A549 (cell line): ENCODE data around the gene BCKDK. TPM values are rescaled to one million over a fixed set of nuclear protein-coding genes. Genes with fewer than 3 reads are reported as not detected.
A peak's percentile ranks its signal among the peaks of the same experiment; 100 is the strongest.

Source experiments
- ATAC-seq, 2 experiments: fragments of 200-7000 bp in 1 of 2; fragments of >200 bp in 1 of 2; cut with Nextera tagmentation in 1 of 2; cut with Tn5 transposase in 1 of 2; 3 replicates each; pipeline versions ENCODE4 v1.8.0 to v1.9.1; 2018 to 2020; ENCODE audit warnings: mild to moderate bottlenecking in 1 of 2, moderate library complexity in 1 of 2
- CTCF ChIA-PET: fragments of 300-600 bp; sonication (Branson Sonifier 250); formaldehyde crosslinking; extraction: SDS; loops from one replicate; lab custom pipeline; 2021; ENCODE audit warnings: antibody characterized with exemption, inconsistent platforms; lab: Yijun Ruan, JAX
- POLR2A ChIA-PET: fragments of 350-600 bp; formaldehyde crosslinking; extraction: SDS; loops from one replicate; lab custom pipeline; 2021; ENCODE audit warnings: antibody characterized with exemption, inconsistent platforms; lab: Yijun Ruan, JAX
- DNase-seq, 2 experiments: peaks; one replicate each; pipeline versions ENCODE4 v3.0.0 to v3.0.0-alpha.2; 2011 to 2016; ENCODE audit warnings: low read depth in 1 of 2, low spot score in 1 of 2
- FAIRE-seq: peaks from 2 replicates; lab custom pipeline; 2011; peaks lifted over from hg19 to GRCh38; lab: Jason Lieb, UNC
- H3K27ac ChIP-seq, 2 experiments: fragments of >200 bp; sonication (Bioruptor Twin); formaldehyde crosslinking; 3 replicates each; pipeline ENCODE4 v1.5.1; 2016 to 2017
- H3K4me1 ChIP-seq: fragments of >200 bp; sonication (Bioruptor Twin); formaldehyde crosslinking; 3 replicates; pipeline ENCODE4 v1.6.1; 2016
- H3K4me2 ChIP-seq: fragments of >200 bp; sonication (Bioruptor Twin); formaldehyde crosslinking; 3 replicates; pipeline ENCODE4 v1.6.1; 2016
- H3K4me3 ChIP-seq: fragments of >200 bp; sonication (Bioruptor Twin); formaldehyde crosslinking; 3 replicates; pipeline ENCODE4 v1.5.1; 2016
- H3K9me3 ChIP-seq: fragments of >200 bp; sonication (Bioruptor Twin); formaldehyde crosslinking; 3 replicates; pipeline ENCODE4 v1.6.1; 2016
- CHD4 ChIP-seq: fragments of 200-600 bp; sonication (generic); IDR thresholded peaks from 2 replicates; pipeline ENCODE4 v1.6.1; 2016; ENCODE audit warnings: antibody characterized with exemption, mild to moderate bottlenecking, borderline replicate concordance
- EHMT2 ChIP-seq: fragments of 200-600 bp; sonication (generic); IDR thresholded peaks from 2 replicates; pipeline ENCODE4 v1.6.1; 2016; ENCODE audit warnings: antibody characterized with exemption, low read depth, mild to moderate bottlenecking, moderate library complexity
- ELK1 ChIP-seq: fragments of 150-350 bp; IDR thresholded peaks from 2 replicates; pipeline ENCODE4 v1.6.1; 2014; ENCODE audit warnings: low read depth, mild to moderate bottlenecking, low read length
- ESRRA ChIP-seq: fragments of 150-350 bp; IDR thresholded peaks from 2 replicates; pipeline ENCODE4 v1.6.1; 2014; ENCODE audit warnings: mild to moderate bottlenecking, low read length, borderline replicate concordance
- FOSB ChIP-seq: fragments of 250-450 bp; sonication (Bioruptor Pico); IDR thresholded peaks from 2 replicates; pipeline ENCODE4 v1.5.0; 2020; ENCODE audit warnings: mild to moderate bottlenecking, moderate library complexity
- HDAC2 ChIP-seq: fragments of 200-600 bp; sonication (generic); IDR thresholded peaks from 2 replicates; pipeline ENCODE4 v1.6.1; 2016
- MAZ ChIP-seq: fragments of 150-350 bp; IDR thresholded peaks from 2 replicates; pipeline ENCODE4 v1.6.1; 2014; ENCODE audit warnings: antibody characterized with exemption, low read depth, low read length, borderline replicate concordance
- NPAS2 ChIP-seq: fragments of 250-450 bp; sonication (Bioruptor Pico); IDR thresholded peaks from 2 replicates; pipeline ENCODE4 v1.8.0; 2022; ENCODE audit warnings: mild to moderate bottlenecking, moderate library complexity, borderline replicate concordance
- POLR2A ChIP-seq: IDR thresholded peaks from 2 replicates; pipeline ENCODE4 v1.6.1; 2012; ENCODE audit warnings: mild to moderate bottlenecking, low read length
- RARB ChIP-seq: fragments of 250-450 bp; sonication (Bioruptor Pico); IDR thresholded peaks from 2 replicates; pipeline ENCODE4 v1.8.0; 2021; ENCODE audit warnings: mild to moderate bottlenecking, moderate library complexity
- SMC3 ChIP-seq: fragments of >200 bp; sonication (Bioruptor Twin); formaldehyde crosslinking; IDR thresholded peaks from 3 replicates; pipeline ENCODE4 v1.6.1; 2018; ENCODE audit warnings: inconsistent platforms
- ZFP36 ChIP-seq: fragments of 450-650 bp; IDR thresholded peaks from 2 replicates; pipeline ENCODE4 v1.6.1; 2014; ENCODE audit warnings: borderline replicate concordance; ENCODE audit not compliant: partially characterized antibody
- ZNF302 ChIP-seq: fragments of 250-450 bp; sonication (Bioruptor Pico); IDR thresholded peaks from 2 replicates; pipeline ENCODE4 v1.9.0; 2021; ENCODE audit warnings: inconsistent platforms, mild to moderate bottlenecking, moderate library complexity
- ZSCAN20 ChIP-seq: fragments of 250-450 bp; sonication (Bioruptor Pico); IDR thresholded peaks from 2 replicates; pipeline ENCODE4 v1.8.0; 2022; ENCODE audit warnings: mild to moderate bottlenecking, moderate library complexity
- WGBS: methylation state at CpG from one replicate; pipeline ENCODE4 v1.1.6; 2017; ENCODE audit errors: missing lambda C conversion rate; 5-methylcytosine and 5-hydroxymethylcytosine counted together
- polyA plus RNA-seq, 4 experiments: library from polyadenylated mRNA; depleted of rRNA in 3 of 4; stranded (reverse); fragments of >200 nt; fragmentation: RNase III in 1 of 4; extraction: RNeasy Plus Mini Kit Qiagen cat#74134 plus additional on column Dnase treatment in 1 of 4; gene quantifications; 2 replicates in 3 of 4; 3 replicates in 1 of 4; pipeline ENCODE4 v1.2.3, GENCODE V29; 2011 to 2017
- TF ChIP-seq, protein P1 (sequence below): fragments of 250-450 bp; sonication (Bioruptor Pico); IDR thresholded peaks from 2 replicates; pipeline ENCODE4 v1.5.0; 2020; ENCODE audit warnings: low read depth, mild to moderate bottlenecking, moderate library complexity
- TF ChIP-seq, protein P2 (sequence below): IDR thresholded peaks from 2 replicates; pipeline ENCODE4 v1.6.1; 2012; ENCODE audit warnings: low read depth, borderline replicate concordance
- TF ChIP-seq, protein P3 (sequence below): fragments of 200-600 bp; sonication (generic); IDR thresholded peaks from 2 replicates; pipeline ENCODE4 v1.6.1; 2016; ENCODE audit warnings: antibody characterized with exemption, mild to moderate bottlenecking, moderate library complexity

The BCKDK gene
- polyA plus RNA-seq, 2 of the 4 experiments (the other 2 are of a cell fraction) = 20.7 to 36.7 TPM

DNA sequence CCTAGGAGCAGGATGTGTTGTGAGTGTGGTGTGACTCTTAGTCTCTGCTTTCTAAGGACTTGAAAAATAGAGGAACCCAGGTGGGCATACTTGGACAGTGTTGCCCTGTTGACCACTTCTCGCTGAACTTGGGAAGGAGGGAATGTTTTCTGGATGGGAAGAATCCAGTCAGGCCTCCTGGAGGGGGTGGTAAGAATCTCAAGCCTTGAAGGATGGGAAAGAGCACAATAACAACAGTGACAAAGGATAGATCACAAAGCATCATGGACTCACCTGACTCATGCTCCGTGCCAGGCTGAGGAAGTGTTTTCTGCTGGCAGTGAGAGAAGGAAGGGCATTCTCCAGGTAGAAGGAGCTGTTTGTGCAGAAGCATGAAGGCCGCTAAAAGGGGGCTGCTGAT lies 17.7 kb downstream of the BCKDK start:
- CTCF ChIA-PET = interaction anchor here (1.0 to 20.3 kb wide), 4 partner anchors 9 to 172 kb away, joined by 3 to 166 read pairs (median 4); no protein-coding TSS in a partner anchor
- FAIRE-seq = no peak

DNA sequence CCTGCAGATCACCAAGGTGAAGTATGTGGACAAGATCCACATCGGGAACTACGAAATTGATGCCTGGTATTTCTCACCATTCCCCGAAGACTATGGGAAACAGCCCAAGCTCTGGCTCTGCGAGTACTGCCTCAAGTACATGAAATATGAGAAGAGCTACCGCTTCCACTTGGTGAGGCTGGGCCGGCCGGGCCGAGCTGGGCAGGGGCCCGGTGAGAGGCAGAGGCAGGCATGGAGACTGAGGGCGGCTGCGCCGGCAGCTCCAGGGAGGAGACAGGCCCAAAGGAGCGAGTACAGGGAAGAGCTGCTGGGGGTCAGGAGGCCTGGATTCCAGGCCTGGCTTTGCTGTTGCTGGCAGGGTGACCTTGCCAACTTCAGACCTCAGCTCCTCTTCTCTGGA lies 19.0 kb downstream of the BCKDK start:
- no peaks in the 10 kb centered on the region for H3K4me1 ChIP-seq
- ChIA-PET CTCF (interaction anchor here (0.9 to 20.3 kb wide), 6 partner anchors 8 to 174 kb away, joined by 3 to 166 read pairs (median 7); partner anchors contain the start of genes HSD3B7 and PRSS8), POLR2A (interaction anchor here (2.8 to 5.3 kb wide), 2 partner anchors 10 to 15 kb away, joined by 9 to 31 read pairs; partner anchors contain the start of gene KAT8)
- H3K27ac ChIP-seq = no peak overlapping the region
- H3K4me3 ChIP-seq = no peak overlapping the region
- FAIRE-seq (no peak), DNase-seq (no peak), ATAC-seq (no peak)
- no peaks in the 10 kb centered on the region for H3K9me3 ChIP-seq
- TF ChIP-seq RARB (CRISPR knock-in tag) = no peak
- no peak for TF ChIP-seq ZFP36
- no peak for TF ChIP-seq ESRRA
- TF ChIP-seq, protein P1, sequence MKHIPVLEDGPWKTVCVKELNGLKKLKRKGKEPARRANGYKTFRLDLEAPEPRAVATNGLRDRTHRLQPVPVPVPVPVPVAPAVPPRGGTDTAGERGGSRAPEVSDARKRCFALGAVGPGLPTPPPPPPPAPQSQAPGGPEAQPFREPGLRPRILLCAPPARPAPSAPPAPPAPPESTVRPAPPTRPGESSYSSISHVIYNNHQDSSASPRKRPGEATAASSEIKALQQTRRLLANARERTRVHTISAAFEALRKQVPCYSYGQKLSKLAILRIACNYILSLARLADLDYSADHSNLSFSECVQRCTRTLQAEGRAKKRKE (CRISPR knock-in tag) = no peak
- no peak for TF ChIP-seq ELK1
- TF ChIP-seq POLR2A = no peak
- no peak for TF ChIP-seq ZSCAN20 (CRISPR knock-in tag)
- TF ChIP-seq, protein P2, sequence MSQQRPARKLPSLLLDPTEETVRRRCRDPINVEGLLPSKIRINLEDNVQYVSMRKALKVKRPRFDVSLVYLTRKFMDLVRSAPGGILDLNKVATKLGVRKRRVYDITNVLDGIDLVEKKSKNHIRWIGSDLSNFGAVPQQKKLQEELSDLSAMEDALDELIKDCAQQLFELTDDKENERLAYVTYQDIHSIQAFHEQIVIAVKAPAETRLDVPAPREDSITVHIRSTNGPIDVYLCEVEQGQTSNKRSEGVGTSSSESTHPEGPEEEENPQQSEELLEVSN = no peak
- no peak for TF ChIP-seq ZNF302 (CRISPR knock-in tag)
- no peak for TF ChIP-seq SMC3
- no peak for TF ChIP-seq CHD4
- no peak for TF ChIP-seq FOSB (CRISPR knock-in tag)
- TF ChIP-seq, protein P3, sequence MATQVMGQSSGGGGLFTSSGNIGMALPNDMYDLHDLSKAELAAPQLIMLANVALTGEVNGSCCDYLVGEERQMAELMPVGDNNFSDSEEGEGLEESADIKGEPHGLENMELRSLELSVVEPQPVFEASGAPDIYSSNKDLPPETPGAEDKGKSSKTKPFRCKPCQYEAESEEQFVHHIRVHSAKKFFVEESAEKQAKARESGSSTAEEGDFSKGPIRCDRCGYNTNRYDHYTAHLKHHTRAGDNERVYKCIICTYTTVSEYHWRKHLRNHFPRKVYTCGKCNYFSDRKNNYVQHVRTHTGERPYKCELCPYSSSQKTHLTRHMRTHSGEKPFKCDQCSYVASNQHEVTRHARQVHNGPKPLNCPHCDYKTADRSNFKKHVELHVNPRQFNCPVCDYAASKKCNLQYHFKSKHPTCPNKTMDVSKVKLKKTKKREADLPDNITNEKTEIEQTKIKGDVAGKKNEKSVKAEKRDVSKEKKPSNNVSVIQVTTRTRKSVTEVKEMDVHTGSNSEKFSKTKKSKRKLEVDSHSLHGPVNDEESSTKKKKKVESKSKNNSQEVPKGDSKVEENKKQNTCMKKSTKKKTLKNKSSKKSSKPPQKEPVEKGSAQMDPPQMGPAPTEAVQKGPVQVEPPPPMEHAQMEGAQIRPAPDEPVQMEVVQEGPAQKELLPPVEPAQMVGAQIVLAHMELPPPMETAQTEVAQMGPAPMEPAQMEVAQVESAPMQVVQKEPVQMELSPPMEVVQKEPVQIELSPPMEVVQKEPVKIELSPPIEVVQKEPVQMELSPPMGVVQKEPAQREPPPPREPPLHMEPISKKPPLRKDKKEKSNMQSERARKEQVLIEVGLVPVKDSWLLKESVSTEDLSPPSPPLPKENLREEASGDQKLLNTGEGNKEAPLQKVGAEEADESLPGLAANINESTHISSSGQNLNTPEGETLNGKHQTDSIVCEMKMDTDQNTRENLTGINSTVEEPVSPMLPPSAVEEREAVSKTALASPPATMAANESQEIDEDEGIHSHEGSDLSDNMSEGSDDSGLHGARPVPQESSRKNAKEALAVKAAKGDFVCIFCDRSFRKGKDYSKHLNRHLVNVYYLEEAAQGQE = no peak
- TF ChIP-seq NPAS2 (CRISPR knock-in tag) = no peak
- WGBS = 92% methylated on average over 10 of the region's 13 CpGs
- H3K4me2 ChIP-seq = no peak overlapping the region

More for the DNA sequence above, 17.7 kb downstream of the BCKDK start:
- no peak overlapping the region for H3K4me2 ChIP-seq
- no peak for ATAC-seq
- no peak overlapping the region for H3K27ac ChIP-seq
- POLR2A ChIA-PET = interaction anchor here (2.8 kb wide), 1 partner anchor 16 kb away, joined by 9 read pairs; no protein-coding TSS in a partner anchor
- WGBS = 86% methylated on average over 3 of the region's 3 CpGs
- no peaks in the 10 kb centered on the region for H3K9me3 ChIP-seq
- H3K4me1 ChIP-seq = no peaks in the 10 kb centered on the region
- peak; percentile 72 for TF ChIP-seq ZFP36
- no peak for TF ChIP-seq EHMT2
- no peak for TF ChIP-seq HDAC2
- no peak for TF ChIP-seq ESRRA
- TF ChIP-seq MAZ = no peak
- H3K4me3 ChIP-seq = no peak overlapping the region
- no peak for DNase-seq
